Uterus (tissue), 4 donors: Measurements from ENCODE around the gene HYPK. TPM values are rescaled to one million over a fixed set of nuclear protein-coding genes. Genes with fewer than 3 reads are reported as not detected.

Experiments
- DNase-seq, 2 donors: peaks; one replicate each; pipeline ENCODE4 v3.0.0-alpha.2; 2019 to 2020
- H3K27ac ChIP-seq, 2 donors: fragments of 200-600 bp; sonication (generic); 1 replicate in 1 of 2; 2 replicates in 1 of 2; pipeline ENCODE4 v1.5.1; 2016 to 2018
- H3K27me3 ChIP-seq, 2 donors: fragments of 200-600 bp; sonication (generic); one replicate each; pipeline ENCODE4 v1.5.1; 2018 to 2019; ENCODE audit warnings: control low read depth in 1 of 2
- H3K36me3 ChIP-seq, 2 donors: fragments of 200-600 bp; sonication (generic); one replicate each; pipeline ENCODE4 v1.5.1; 2019; ENCODE audit warnings: control low read depth in 1 of 2
- H3K4me1 ChIP-seq, 2 donors: fragments of 200-600 bp; sonication (generic); one replicate each; pipeline ENCODE4 v1.5.1; 2018 to 2019; ENCODE audit warnings: control low read depth in 1 of 2
- H3K4me3 ChIP-seq, 2 donors: fragments of 200-600 bp; sonication (generic); 1 replicate in 1 of 2; 2 replicates in 1 of 2; pipeline ENCODE4 v1.5.1; 2018 to 2019; ENCODE audit warnings: mild to moderate bottlenecking in 1 of 2
- H3K9me3 ChIP-seq, 2 donors: fragments of 200-600 bp; sonication (generic); one replicate each; pipeline ENCODE4 v1.5.1; 2019; ENCODE audit warnings: control low read depth in 1 of 2
- CTCF ChIP-seq, 4 experiments: fragments of 200-600 bp in 2 of 4; fragments of 450-650 bp in 2 of 4; sonication (generic) in 2 of 4; IDR thresholded peaks; one replicate each; pipeline ENCODE4 v1.5.1; 2016 to 2019; ENCODE audit warnings: antibody characterized with exemption in 4 of 4, mild to moderate bottlenecking in 2 of 4, moderate library complexity in 1 of 4
- POLR2A ChIP-seq, 2 donors: fragments of 450-650 bp; IDR thresholded peaks; one replicate each; pipeline ENCODE4 v1.6.1; 2016; ENCODE audit warnings: antibody characterized with exemption in 2 of 2, mild to moderate bottlenecking in 1 of 2, moderate library complexity in 1 of 2
- intact Hi-C: fragments of 100-400 bp; cut with DNase I; formaldehyde crosslinking; loops from one replicate; pipeline ENCODE4 v1.15.1; 2023; ENCODE audit warnings: low total_unique reads
- total RNA-seq, 4 donors: library from RNA; depleted of rRNA in 3 of 4; stranded (reverse); fragments of >200 nt in 3 of 4; gene quantifications; one replicate each; pipeline versions ENCODE4 v1.1.0 to v1.2.4, GENCODE V29; 2014 to 2023
- donor health status: DM: yes; HTN: yes; CAD: no.

HYPK gene
- total RNA-seq, 4 donors from 2014 or later: 4.8 to 42.3 (median 14.1) TPM

- intact Hi-C loops: no loop called here
- H3K27me3 ChIP-seq: no peaks in the 10 kb centered on the region
- no peaks in the 10 kb centered on the region for H3K36me3 ChIP-seq
- DNase-seq: peak; percentile 28 to 39
- H3K27ac ChIP-seq: peak overlapping the region; percentile 88 to 90
- peak overlapping the region; percentile 51 to 65 for H3K4me3 ChIP-seq
- no peaks in the 10 kb centered on the region for H3K9me3 ChIP-seq
- TF ChIP-seq POLR2A (IDR thresholded peaks at IDR 0.05) (no peak), CTCF (IDR thresholded peaks at IDR 0.05) (no peak)
- H3K4me1 ChIP-seq: no peaks in the 10 kb centered on the region
Observed at GRCh38 chr15:43776101-43776717, 24.2 kb upstream of the HYPK start.

- H3K4me1 ChIP-seq: no peaks in the 10 kb centered on the region
- peak; percentile 66 to 73 for DNase-seq
- no peaks in the 10 kb centered on the region for H3K36me3 ChIP-seq
- TF ChIP-seq CTCF (IDR thresholded peaks at IDR 0.05) (no peak), POLR2A (IDR thresholded peaks at IDR 0.05) (no peak)
- H3K27me3 ChIP-seq: no peaks in the 10 kb centered on the region
- no peaks in the 10 kb centered on the region for H3K9me3 ChIP-seq
- peak within 1 kb of the TSS; percentile 88 to 90 for H3K27ac ChIP-seq
- intact Hi-C loops: no loop called here
- peak within 1 kb of the TSS; percentile 51 to 65 for H3K4me3 ChIP-seq
Observed at GRCh38 chr15:43776718-43777266, 23.6 kb upstream of the HYPK start, which contains the start of gene ELL3. Gene ELL3 (minus strand): TSS chr15:43776966. CDS start chr15:43776901, 65 bp downstream.

GRCh38 chr15:43777267-43777914 is 23.0 kb upstream of the HYPK start:
- Histone ChIP-seq H3K9me3 (no peaks in the 10 kb centered on the region), H3K36me3 (no peaks in the 10 kb centered on the region), H3K27me3 (no peaks in the 10 kb centered on the region), H3K4me1 (no peaks in the 10 kb centered on the region), H3K4me3 (peak overlapping the region; percentile 51 to 65), H3K27ac (peak overlapping the region; percentile 88 to 90)
- intact Hi-C loops: no loop called here
- TF ChIP-seq POLR2A (IDR thresholded peaks at IDR 0.05): peak in 1 of 2 donors; percentile 6
- peak; percentile 61 to 81 (median 77) for TF ChIP-seq CTCF (IDR thresholded peaks at IDR 0.05)
- peak; percentile 74 to 79 for DNase-seq

GRCh38 chr15:43779016-43779415 is 21.4 kb upstream of the HYPK start:
- intact Hi-C loops: no loop called here
- no peaks in the 10 kb centered on the region for H3K27me3 ChIP-seq
- no peak overlapping the region for H3K27ac ChIP-seq
- no peak for DNase-seq
- H3K36me3 ChIP-seq: no peaks in the 10 kb centered on the region
- no peaks in the 10 kb centered on the region for H3K4me1 ChIP-seq
- H3K4me3 ChIP-seq: no peak overlapping the region
- TF ChIP-seq CTCF (IDR thresholded peaks at IDR 0.05): no peak
- TF ChIP-seq POLR2A (IDR thresholded peaks at IDR 0.05): no peak
- H3K9me3 ChIP-seq: no peaks in the 10 kb centered on the region

GRCh38 chr15:43789409-43789808 is 11.0 kb upstream of the HYPK start:
- Histone ChIP-seq H3K9me3 (no peaks in the 10 kb centered on the region), H3K4me1 (peaks cover 4 to 14% of the 10 kb centered on the region in 2 donors), H3K27ac (no peak overlapping the region), H3K27me3 (no peaks in the 10 kb centered on the region), H3K4me3 (no peak overlapping the region), H3K36me3 (no peaks in the 10 kb centered on the region)
- intact Hi-C loops: no loop called here
- no peak for DNase-seq
- no peak for TF ChIP-seq CTCF (IDR thresholded peaks at IDR 0.05)
- TF ChIP-seq POLR2A (IDR thresholded peaks at IDR 0.05): no peak
